Sigmoid colon (tissue), 7 donors: Measurements from ENCODE around the gene SCNM1. TPM values are rescaled to one million over a fixed set of nuclear protein-coding genes. Genes with fewer than 3 reads are reported as not detected.
A peak's percentile ranks its signal among the peaks of the same experiment; 100 is the strongest.

Experiments
- DNase-seq: peaks from one replicate; pipeline ENCODE4 v3.0.0-alpha.2; 2019
- H3K27ac ChIP-seq, 4 donors: fragments of 200-600 bp; sonication (generic); one replicate each; pipeline ENCODE4 v1.5.1; 2016 to 2019; ENCODE audit warnings: mild to moderate bottlenecking in 1 of 4
- H3K27me3 ChIP-seq, 3 donors: fragments of 200-600 bp; sonication (generic); one replicate each; pipeline ENCODE4 v1.5.1; 2019; ENCODE audit warnings: mild to moderate bottlenecking in 1 of 3
- H3K36me3 ChIP-seq, 4 donors: fragments of 200-600 bp; sonication (generic); one replicate each; pipeline ENCODE4 v1.5.1; 2016 to 2019
- H3K4me1 ChIP-seq, 4 donors: fragments of 200-600 bp; sonication (generic); one replicate each; pipeline ENCODE4 v1.5.1; 2017 to 2019
- H3K4me3 ChIP-seq, 4 donors: fragments of 200-600 bp; sonication (generic); one replicate each; pipeline ENCODE4 v1.5.1; 2017 to 2019; ENCODE audit warnings: mild to moderate bottlenecking in 2 of 4, moderate library complexity in 1 of 4
- H3K9me3 ChIP-seq, 4 donors: fragments of 200-600 bp in 3 of 4; sonication (generic) in 3 of 4; one replicate each; pipeline versions ENCODE4 v1.5.1 to v1.6.1; 2013 to 2019
- CTCF ChIP-seq, 4 experiments: fragments of 450-650 bp in 3 of 4; fragments of 200-600 bp in 1 of 4; IDR thresholded peaks; one replicate each; pipeline ENCODE4 v1.5.1; 2016 to 2019; ENCODE audit warnings: antibody characterized with exemption in 4 of 4, mild to moderate bottlenecking in 3 of 4, moderate library complexity in 2 of 4
- EP300 ChIP-seq, 4 donors: sonication (generic); formaldehyde crosslinking; IDR thresholded peaks; one replicate each; pipeline ENCODE4 v1.6.1; 2017; ENCODE audit warnings: antibody characterized with exemption in 4 of 4
- POLR2A ChIP-seq, 2 donors: fragments of 450-650 bp; IDR thresholded peaks; one replicate each; pipeline ENCODE4 v1.6.1; 2016; ENCODE audit warnings: antibody characterized with exemption in 2 of 2, mild to moderate bottlenecking in 2 of 2, moderate library complexity in 2 of 2
- POLR2AphosphoS5 ChIP-seq, 4 donors: sonication (generic); formaldehyde crosslinking; IDR thresholded peaks; one replicate each; pipeline ENCODE4 v1.6.1; 2017; ENCODE audit warnings: antibody characterized with exemption in 4 of 4
- WGBS, 2 donors: extraction: QIAGEN DNeasy Blood & Tissue Kit; methylation state at CpG; one replicate each; pipeline ENCODE4 v1.1.7; 2013; 5-methylcytosine and 5-hydroxymethylcytosine counted together
- intact Hi-C: fragments of 100-400 bp; cut with DNase I; formaldehyde crosslinking; loops from one replicate; pipeline ENCODE4 v1.15.1; 2023
- polyA plus RNA-seq, 3 donors: library from polyadenylated mRNA; stranded (reverse); fragments of 200-250 nt; gene quantifications; one replicate each; pipeline ENCODE4 v1.2.3, GENCODE V29; 2013
- total RNA-seq, 4 donors: library from RNA; depleted of rRNA; stranded (reverse); fragments of >200 nt; gene quantifications; one replicate each; pipeline ENCODE4 v1.1.0, GENCODE V29; 2016
- donor health status: healthy with polysubstance abuse.
- donor health status: Bipolar disorder and iron deficiency.
- donor health status: healthy.

The SCNM1 gene
- total and polyA plus RNA-seq, 7 donors, result 17.5 to 42.4 (median 24.2) TPM

- intact Hi-C loops, result loop anchor here (2.0 kb wide), 2 partner anchors 18 to 76 kb away; partner anchors contain the start of genes GABPB2 and LYSMD1
- H3K27ac ChIP-seq, result peak within 1 kb of the TSS; percentile 84 to 87 (median 86)
- no peaks in the 10 kb centered on the region for H3K27me3 ChIP-seq
- no peaks in the 10 kb centered on the region for H3K9me3 ChIP-seq
- H3K4me1 ChIP-seq, result peaks cover 0 to 42% (median 28%) of the 10 kb centered on the region in 4 donors
- peak; percentile 98 for DNase-seq
- no peaks in the 10 kb centered on the region for H3K36me3 ChIP-seq
- peak within 1 kb of the TSS; percentile 75 to 84 (median 82) for H3K4me3 ChIP-seq
- TF ChIP-seq POLR2AphosphoS5 (IDR thresholded peaks at IDR 0.05) (peak; percentile 80 to 93 (median 92)), CTCF (IDR thresholded peaks at IDR 0.05) (no peak), POLR2A (IDR thresholded peaks at IDR 0.05) (peak; percentile 70 to 74)
- 0 to 1% methylated on average over 61 of the region's 61 CpGs for WGBS, 2 donors
Observed at GRCh38 chr1:151146412-151147131, 19.4 kb upstream of the SCNM1 start, which contains the start of gene SEMA6C. Gene SEMA6C, minus strand, starts transcription at chr1:151146631. Its CDS starts 4,010 bp downstream, at chr1:151142621.

GRCh38 chr1:151147132-151147503 lies 18.8 kb upstream of the SCNM1 start:
- H3K36me3 ChIP-seq, result no peaks in the 10 kb centered on the region
- TF ChIP-seq POLR2A (IDR thresholded peaks at IDR 0.05), result no peak
- TF ChIP-seq CTCF (IDR thresholded peaks at IDR 0.05), result no peak
- no peak for TF ChIP-seq EP300 (IDR thresholded peaks at IDR 0.05)
- TF ChIP-seq POLR2AphosphoS5 (IDR thresholded peaks at IDR 0.05), result no peak
- WGBS, 2 donors, result 21 to 22% methylated on average over 7 of the region's 7 CpGs
- H3K27me3 ChIP-seq, result no peaks in the 10 kb centered on the region
- H3K4me1 ChIP-seq, result peaks cover 0 to 42% (median 28%) of the 10 kb centered on the region in 4 donors
- intact Hi-C loops, result loop anchor here (2.0 kb wide), 2 partner anchors 18 to 76 kb away; partner anchors contain the start of genes GABPB2 and LYSMD1
- H3K4me3 ChIP-seq, result peak overlapping the region; percentile 75 to 84 (median 82)
- peak overlapping the region; percentile 84 to 87 (median 86) for H3K27ac ChIP-seq
- no peaks in the 10 kb centered on the region for H3K9me3 ChIP-seq
- no peak for DNase-seq

- WGBS, 2 donors, result 68 to 95% methylated on average over 2 of the region's 2 CpGs
- intact Hi-C loops, result loop anchor here (2.0 kb wide), 2 partner anchors 17 to 77 kb away; partner anchors contain the start of genes GABPB2 and LYSMD1
Observed at GRCh38 chr1:151147665-151148064, 18.3 kb upstream of the SCNM1 start.

GRCh38 chr1:151156515-151156819 lies 9.5 kb upstream of the SCNM1 start, which contains the start of gene TNFAIP8L2:
Gene TNFAIP8L2, plus strand, starts transcription at chr1:151156649. Its CDS starts 2,049 bp downstream, at chr1:151158698.
- peak; percentile 75 for DNase-seq
- no peaks in the 10 kb centered on the region for H3K27me3 ChIP-seq
- peaks cover 0 to 11% (median 0%) of the 10 kb centered on the region in 4 donors for H3K4me1 ChIP-seq
- WGBS, 2 donors, result 34% methylated on average over 4 of the region's 4 CpGs
- H3K9me3 ChIP-seq, result no peaks in the 10 kb centered on the region
- peaks cover 4 to 50% (median 18%) of the 10 kb centered on the region in 4 donors for H3K36me3 ChIP-seq
- peak within 1 kb of the TSS in 2 of 4 donors; percentile 11 to 29 for H3K4me3 ChIP-seq
- no peak for TF ChIP-seq POLR2A (IDR thresholded peaks at IDR 0.05)
- no peak for TF ChIP-seq POLR2AphosphoS5 (IDR thresholded peaks at IDR 0.05)
- TF ChIP-seq CTCF (IDR thresholded peaks at IDR 0.05), result no peak
- no peak for TF ChIP-seq EP300 (IDR thresholded peaks at IDR 0.05)
- peak within 1 kb of the TSS in 2 of 4 donors; percentile 12 to 40 for H3K27ac ChIP-seq
- intact Hi-C loops, result loop anchor here (1.0 to 5.0 kb wide), 2 partner anchors 56 to 134 kb away; no protein-coding TSS in a partner anchor

More at GRCh38 chr1:151147665-151148064, 18.3 kb upstream of the SCNM1 start:
- H3K4me1 ChIP-seq, result peaks cover 0 to 42% (median 28%) of the 10 kb centered on the region in 4 donors
- no peak overlapping the region for H3K4me3 ChIP-seq
- DNase-seq, result no peak
- no peaks in the 10 kb centered on the region for H3K27me3 ChIP-seq
- no peaks in the 10 kb centered on the region for H3K36me3 ChIP-seq
- peak overlapping the region; percentile 84 to 87 (median 86) for H3K27ac ChIP-seq
- TF ChIP-seq POLR2A (IDR thresholded peaks at IDR 0.05) (no peak), POLR2AphosphoS5 (IDR thresholded peaks at IDR 0.05) (no peak), CTCF (IDR thresholded peaks at IDR 0.05) (no peak), EP300 (IDR thresholded peaks at IDR 0.05) (no peak)
- no peaks in the 10 kb centered on the region for H3K9me3 ChIP-seq
